Kidney (tissue), 14 donors: Measurements from ENCODE around the gene KCNC1. TPM values are rescaled to one million over a fixed set of nuclear protein-coding genes. Genes with fewer than 3 reads are reported as not detected.
A peak's percentile ranks its signal among the peaks of the same experiment; 100 is the strongest.

Experiments
- DNase-seq, 5 donors: peaks; one replicate each; pipeline ENCODE4 v3.0.0-alpha.2; 2013 to 2020
- FAIRE-seq: peaks from 2 replicates; lab custom pipeline; 2012; peaks lifted over from hg19 to GRCh38; lab: Jason Lieb, UNC
- H3K27ac ChIP-seq, 2 donors: one replicate each; pipeline ENCODE4 v1.7.0; 2013; ENCODE audit warnings: low read depth in 2 of 2, low read length in 2 of 2, inconsistent platforms in 1 of 2
- H3K27me3 ChIP-seq: one replicate; pipeline ENCODE4 v1.7.1; 2013; ENCODE audit warnings: low read length, inconsistent platforms; ENCODE audit not compliant: control insufficient read depth, insufficient read depth
- H3K36me3 ChIP-seq, 3 donors: one replicate each; pipeline versions ENCODE4 v1.7.0 to v1.7.1; 2013; ENCODE audit warnings: low read length in 3 of 3, control low read depth in 1 of 3, inconsistent platforms in 1 of 3; ENCODE audit not compliant: insufficient read depth in 3 of 3, control insufficient read depth in 2 of 3
- H3K4me1 ChIP-seq, 3 donors: one replicate each; pipeline versions ENCODE4 v1.7.0 to v1.7.1; 2013; ENCODE audit warnings: low read length in 3 of 3, inconsistent platforms in 1 of 3, low read depth in 1 of 3; ENCODE audit not compliant: control insufficient read depth in 2 of 3, insufficient read depth in 2 of 3
- H3K4me3 ChIP-seq, 3 donors: one replicate each; pipeline versions ENCODE4 v1.7.0 to v1.8.1; 2013; ENCODE audit warnings: low read length in 3 of 3, control low read depth in 1 of 3, inconsistent platforms in 1 of 3
- H3K9ac ChIP-seq, 3 donors: one replicate each; pipeline versions ENCODE4 v1.7.0 to v1.7.1; 2013; ENCODE audit warnings: low read length in 3 of 3, control low read depth in 1 of 3, inconsistent platforms in 1 of 3
- H3K9me3 ChIP-seq, 3 donors: one replicate each; pipeline versions ENCODE4 v1.7.0 to v1.7.1; 2013; ENCODE audit warnings: low read length in 3 of 3, control low read depth in 1 of 3, inconsistent platforms in 1 of 3; ENCODE audit not compliant: control insufficient read depth in 2 of 3, insufficient read depth in 1 of 3
- intact Hi-C: fragments of 100-400 bp; cut with DNase I; formaldehyde crosslinking; loops from one replicate; pipeline ENCODE4 v1.11.1; 2022
- polyA plus RNA-seq: library from polyadenylated mRNA; stranded (reverse); fragments of 350-450 nt; fragmentation: Illumina TruSeq; extraction: RNeasy Lipid Tissue Mini Kit (QIAGEN cat#74804); gene quantifications from one replicate; pipeline ENCODE4 v1.2.3, GENCODE V29; 2014; ENCODE audit warnings: low read depth, low replicate concordance; ENCODE audit not compliant: insufficient read depth
- total RNA-seq: library from RNA; stranded (reverse); fragmentation: NEBNext Ultra II Directional; extraction: Animal tissue kit (Norgen Biotek cat#: 25700); gene quantifications from one replicate; pipeline ENCODE4 v1.2.1, GENCODE V29; 2021
- TF ChIP-seq, protein P1 (sequence below): IDR thresholded peaks from 3 replicates; pipeline ENCODE4 v1.5.1; 2012; ENCODE audit warnings: mild to moderate bottlenecking, moderate library complexity, borderline replicate concordance; ENCODE audit not compliant: insufficient read depth; ENCODE audit errors: extremely low read depth
- donor health status: control.
- donor health status: control.
- donor health status: control.
- donor health status: control.
- donor health status: control.
- donor health status: DM: yes; HTN: yes; CAD: no.
- donor health status: Normal renal cell carcinoma (clear cell type).

Gene KCNC1
- total and polyA plus RNA-seq, 2 donors from 2014 or later, result 0.03 TPM; not detected in 1

DNA sequence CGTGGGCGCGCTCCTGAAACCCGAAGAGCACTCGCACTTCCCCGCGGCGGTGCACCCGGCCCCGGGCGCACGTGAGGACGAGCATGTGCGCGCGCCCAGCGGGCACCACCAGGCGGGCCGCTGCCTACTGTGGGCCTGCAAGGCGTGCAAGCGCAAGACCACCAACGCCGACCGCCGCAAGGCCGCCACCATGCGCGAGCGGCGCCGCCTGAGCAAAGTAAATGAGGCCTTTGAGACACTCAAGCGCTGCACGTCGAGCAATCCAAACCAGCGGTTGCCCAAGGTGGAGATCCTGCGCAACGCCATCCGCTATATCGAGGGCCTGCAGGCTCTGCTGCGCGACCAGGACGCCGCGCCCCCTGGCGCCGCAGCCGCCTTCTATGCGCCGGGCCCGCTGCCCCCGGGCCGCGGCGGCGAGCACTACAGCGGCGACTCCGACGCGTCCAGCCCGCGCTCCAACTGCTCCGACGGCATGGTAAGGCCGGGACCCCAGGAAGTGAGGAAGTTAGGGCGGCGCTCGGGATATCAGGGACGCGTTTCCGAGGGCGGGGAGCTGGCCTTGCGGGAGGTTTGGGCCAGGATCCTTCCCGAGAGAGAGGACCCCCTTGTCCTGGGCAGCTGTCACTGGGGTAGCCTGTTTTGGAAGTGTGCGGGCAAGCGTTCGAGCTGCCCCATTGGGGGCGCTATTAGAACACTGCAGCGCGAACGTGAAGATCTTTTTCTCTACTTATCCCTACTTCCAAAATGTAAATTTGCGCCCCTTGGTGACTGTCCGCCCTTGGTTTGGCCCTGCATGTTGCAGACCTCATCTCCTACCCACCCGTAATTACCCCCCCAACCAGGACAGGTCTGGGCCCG lies 14.4 kb upstream of the KCNC1 start:
- peaks cover 38% of the 10 kb centered on the region for H3K27me3 ChIP-seq
- H3K27ac ChIP-seq, result no peak overlapping the region
- DNase-seq (peak in 4 of 5 donors; percentile 51 to 61 (median 56)), FAIRE-seq (no peak)
- intact Hi-C loops, result loop anchor here (10.0 kb wide), 1 partner anchor 125 kb away; no protein-coding TSS in a partner anchor
- peaks cover 0 to 17% (median 0%) of the 10 kb centered on the region in 3 donors for H3K4me1 ChIP-seq
- TF ChIP-seq, protein P1, sequence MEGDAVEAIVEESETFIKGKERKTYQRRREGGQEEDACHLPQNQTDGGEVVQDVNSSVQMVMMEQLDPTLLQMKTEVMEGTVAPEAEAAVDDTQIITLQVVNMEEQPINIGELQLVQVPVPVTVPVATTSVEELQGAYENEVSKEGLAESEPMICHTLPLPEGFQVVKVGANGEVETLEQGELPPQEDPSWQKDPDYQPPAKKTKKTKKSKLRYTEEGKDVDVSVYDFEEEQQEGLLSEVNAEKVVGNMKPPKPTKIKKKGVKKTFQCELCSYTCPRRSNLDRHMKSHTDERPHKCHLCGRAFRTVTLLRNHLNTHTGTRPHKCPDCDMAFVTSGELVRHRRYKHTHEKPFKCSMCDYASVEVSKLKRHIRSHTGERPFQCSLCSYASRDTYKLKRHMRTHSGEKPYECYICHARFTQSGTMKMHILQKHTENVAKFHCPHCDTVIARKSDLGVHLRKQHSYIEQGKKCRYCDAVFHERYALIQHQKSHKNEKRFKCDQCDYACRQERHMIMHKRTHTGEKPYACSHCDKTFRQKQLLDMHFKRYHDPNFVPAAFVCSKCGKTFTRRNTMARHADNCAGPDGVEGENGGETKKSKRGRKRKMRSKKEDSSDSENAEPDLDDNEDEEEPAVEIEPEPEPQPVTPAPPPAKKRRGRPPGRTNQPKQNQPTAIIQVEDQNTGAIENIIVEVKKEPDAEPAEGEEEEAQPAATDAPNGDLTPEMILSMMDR, result no peak
- no peak overlapping the region for H3K4me3 ChIP-seq
- H3K9me3 ChIP-seq, result no peaks in the 10 kb centered on the region
- no peaks in the 10 kb centered on the region for H3K36me3 ChIP-seq
- peak overlapping the region in 1 of 3 donors; percentile 90 for H3K9ac ChIP-seq

DNA sequence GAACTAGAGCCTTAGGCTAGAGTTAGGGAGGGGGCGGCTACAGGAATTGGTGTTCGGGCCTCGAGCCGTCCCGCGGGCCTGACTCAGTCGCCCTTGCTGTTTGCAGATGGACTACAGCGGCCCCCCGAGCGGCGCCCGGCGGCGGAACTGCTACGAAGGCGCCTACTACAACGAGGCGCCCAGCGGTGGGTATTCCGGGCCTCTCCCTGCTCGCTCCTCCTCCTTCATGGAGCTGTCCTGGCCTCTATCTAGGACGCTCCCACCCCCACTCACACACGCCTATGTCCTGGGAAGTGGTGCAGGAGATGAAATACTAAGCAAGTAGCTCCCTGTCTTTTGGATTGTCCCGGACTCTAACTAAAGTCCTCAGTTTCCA lies 13.8 kb upstream of the KCNC1 start:
- FAIRE-seq (no peak), DNase-seq (no peak)
- H3K4me3 ChIP-seq, result no peak overlapping the region

DNA sequence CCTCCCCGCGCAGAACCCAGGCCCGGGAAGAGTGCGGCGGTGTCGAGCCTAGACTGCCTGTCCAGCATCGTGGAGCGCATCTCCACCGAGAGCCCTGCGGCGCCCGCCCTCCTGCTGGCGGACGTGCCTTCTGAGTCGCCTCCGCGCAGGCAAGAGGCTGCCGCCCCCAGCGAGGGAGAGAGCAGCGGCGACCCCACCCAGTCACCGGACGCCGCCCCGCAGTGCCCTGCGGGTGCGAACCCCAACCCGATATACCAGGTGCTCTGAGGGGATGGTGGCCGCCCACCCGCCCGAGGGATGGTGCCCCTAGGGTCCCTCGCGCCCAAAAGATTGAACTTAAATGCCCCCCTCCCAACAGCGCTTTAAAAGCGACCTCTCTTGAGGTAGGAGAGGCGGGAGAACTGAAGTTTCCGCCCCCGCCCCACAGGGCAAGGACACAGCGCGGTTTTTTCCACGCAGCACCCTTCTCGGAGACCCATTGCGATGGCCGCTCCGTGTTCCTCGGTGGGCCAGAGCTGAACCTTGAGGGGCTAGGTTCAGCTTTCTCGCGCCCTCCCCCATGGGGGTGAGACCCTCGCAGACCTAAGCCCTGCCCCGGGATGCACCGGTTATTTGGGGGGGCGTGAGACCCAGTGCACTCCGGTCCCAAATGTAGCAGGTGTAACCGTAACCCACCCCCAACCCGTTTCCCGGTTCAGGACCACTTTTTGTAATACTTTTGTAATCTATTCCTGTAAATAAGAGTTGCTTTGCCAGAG lies 13.2 kb upstream of the KCNC1 start:
- Histone ChIP-seq H3K36me3 (no peaks in the 10 kb centered on the region), H3K4me3 (no peak overlapping the region), H3K27ac (no peak overlapping the region), H3K9me3 (no peaks in the 10 kb centered on the region), H3K4me1 (peaks cover 0 to 17% (median 0%) of the 10 kb centered on the region in 3 donors), H3K27me3 (peaks cover 41% of the 10 kb centered on the region), H3K9ac (peak overlapping the region in 1 of 3 donors; percentile 88)
- FAIRE-seq, result no peak
- no peak for DNase-seq
- intact Hi-C loops, result loop anchor here (10.0 kb wide), 1 partner anchor 127 kb away; no protein-coding TSS in a partner anchor
- TF ChIP-seq, protein P1, result no peak

More for the DNA sequence above, 13.8 kb upstream of the KCNC1 start:
- Histone ChIP-seq H3K27ac (no peak overlapping the region), H3K4me1 (peaks cover 0 to 17% (median 0%) of the 10 kb centered on the region in 3 donors), H3K27me3 (peaks cover 41% of the 10 kb centered on the region), H3K9ac (no peak overlapping the region), H3K36me3 (no peaks in the 10 kb centered on the region), H3K9me3 (no peaks in the 10 kb centered on the region)
- intact Hi-C loops, result loop anchor here (10.0 kb wide), 1 partner anchor 126 kb away; no protein-coding TSS in a partner anchor
- TF ChIP-seq, protein P1, result no peak
